Measurements from ENCODE around the gene LRP6.

LRP6 gene

DNA sequence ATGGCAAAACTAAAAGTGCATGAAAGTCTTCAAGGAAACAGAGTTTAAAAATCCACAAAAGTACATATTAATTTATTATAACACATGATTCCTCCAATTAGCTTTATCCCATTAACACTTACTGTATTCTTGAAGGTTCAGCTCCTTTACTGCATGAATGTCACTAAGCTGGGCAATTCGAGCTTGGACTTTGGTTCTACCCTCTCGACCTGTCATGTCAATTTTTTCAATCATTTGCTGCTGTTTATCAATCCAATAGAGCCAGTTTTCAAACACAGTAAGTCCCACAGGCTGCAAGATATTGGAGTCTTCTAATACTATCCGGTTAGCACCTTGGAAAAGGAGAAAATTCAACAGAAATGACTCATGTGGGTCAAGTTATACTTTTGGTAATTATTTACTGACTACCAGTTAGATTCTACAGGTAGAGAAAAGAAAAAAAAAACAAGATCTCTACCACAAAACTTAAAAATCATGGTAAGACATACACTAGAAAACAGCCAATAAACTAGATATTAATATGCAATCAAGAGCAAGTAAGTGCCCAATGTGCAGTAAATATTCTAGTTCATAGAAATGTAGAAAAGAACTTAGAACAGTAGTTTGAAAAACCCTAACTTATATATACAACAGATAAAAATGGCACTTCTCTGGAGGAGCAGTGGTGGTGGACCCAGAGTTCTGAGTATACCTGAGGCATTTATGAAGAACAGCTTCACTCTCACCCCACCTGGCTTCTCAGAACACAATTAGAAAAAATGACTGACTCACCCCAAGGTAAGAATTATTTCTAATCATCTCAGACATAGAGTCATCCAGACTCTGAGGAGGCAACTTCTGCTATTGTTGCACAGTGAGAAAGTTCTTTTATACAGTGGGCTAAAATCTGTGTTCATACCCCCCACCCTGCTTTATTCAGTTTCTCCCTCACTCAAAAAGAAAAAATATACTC, 128.4 kb downstream of the LRP6 start:
- ATAC-seq (ENCODE audit: low read depth) (no peak), DNase-seq (ENCODE audit: low spot score) (no peak)
- Histone ChIP-seq H3K4me3 (ENCODE audit: severe bottlenecking) (no peak overlapping the region), H3K36me3 (ENCODE audit: low read depth) (no peaks in the 10 kb centered on the region), H3K9me3 (ENCODE audit: severe bottlenecking) (no peaks in the 10 kb centered on the region), H3K27me3 (ENCODE audit: insufficient read depth, poor library complexity, severe bottlenecking) (no peaks in the 10 kb centered on the region), H3K27ac (ENCODE audit: poor library complexity, severe bottlenecking) (no peak overlapping the region), H3K4me1 (ENCODE audit: insufficient read depth, poor library complexity, severe bottlenecking) (no peaks in the 10 kb centered on the region)
- TF ChIP-seq, protein P1, sequence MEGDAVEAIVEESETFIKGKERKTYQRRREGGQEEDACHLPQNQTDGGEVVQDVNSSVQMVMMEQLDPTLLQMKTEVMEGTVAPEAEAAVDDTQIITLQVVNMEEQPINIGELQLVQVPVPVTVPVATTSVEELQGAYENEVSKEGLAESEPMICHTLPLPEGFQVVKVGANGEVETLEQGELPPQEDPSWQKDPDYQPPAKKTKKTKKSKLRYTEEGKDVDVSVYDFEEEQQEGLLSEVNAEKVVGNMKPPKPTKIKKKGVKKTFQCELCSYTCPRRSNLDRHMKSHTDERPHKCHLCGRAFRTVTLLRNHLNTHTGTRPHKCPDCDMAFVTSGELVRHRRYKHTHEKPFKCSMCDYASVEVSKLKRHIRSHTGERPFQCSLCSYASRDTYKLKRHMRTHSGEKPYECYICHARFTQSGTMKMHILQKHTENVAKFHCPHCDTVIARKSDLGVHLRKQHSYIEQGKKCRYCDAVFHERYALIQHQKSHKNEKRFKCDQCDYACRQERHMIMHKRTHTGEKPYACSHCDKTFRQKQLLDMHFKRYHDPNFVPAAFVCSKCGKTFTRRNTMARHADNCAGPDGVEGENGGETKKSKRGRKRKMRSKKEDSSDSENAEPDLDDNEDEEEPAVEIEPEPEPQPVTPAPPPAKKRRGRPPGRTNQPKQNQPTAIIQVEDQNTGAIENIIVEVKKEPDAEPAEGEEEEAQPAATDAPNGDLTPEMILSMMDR (IDR thresholded peaks at IDR 0.05; ENCODE audit: poor library complexity, severe bottlenecking): no peak

DNA sequence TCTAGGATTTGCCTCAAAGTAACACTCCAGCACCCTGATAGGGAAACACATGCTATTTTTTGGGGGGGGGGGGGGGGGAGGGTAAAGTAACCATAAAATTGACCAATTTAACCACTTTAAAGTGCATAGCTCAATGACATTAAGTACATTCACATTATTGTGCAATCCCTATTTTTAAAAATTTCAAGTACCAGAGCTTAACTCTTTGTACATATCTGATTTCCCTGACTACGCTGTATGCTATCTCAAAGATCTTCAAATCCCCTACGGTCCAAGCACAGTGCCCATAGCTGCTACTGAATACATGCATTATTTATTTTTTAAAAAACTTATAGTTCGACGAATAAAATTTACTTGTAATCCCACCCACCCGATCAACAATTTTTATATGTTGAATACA, 133.1 kb downstream of the LRP6 start:
- ATAC-seq (ENCODE audit: low read depth) (no peak), DNase-seq (ENCODE audit: low spot score) (no peak)
- Histone ChIP-seq H3K4me3 (ENCODE audit: severe bottlenecking) (no peak overlapping the region), H3K9me3 (ENCODE audit: severe bottlenecking) (no peaks in the 10 kb centered on the region), H3K4me1 (ENCODE audit: insufficient read depth, poor library complexity, severe bottlenecking) (no peaks in the 10 kb centered on the region), H3K27ac (ENCODE audit: poor library complexity, severe bottlenecking) (no peak overlapping the region), H3K36me3 (ENCODE audit: low read depth) (0 out of 2 replicates have a peak, but pooled peaks cover 5% of the 10 kb centered on the region), H3K27me3 (ENCODE audit: insufficient read depth, poor library complexity, severe bottlenecking) (no peaks in the 10 kb centered on the region)
- TF ChIP-seq, protein P1 (IDR thresholded peaks at IDR 0.05; ENCODE audit: poor library complexity, severe bottlenecking): no peak

DNA sequence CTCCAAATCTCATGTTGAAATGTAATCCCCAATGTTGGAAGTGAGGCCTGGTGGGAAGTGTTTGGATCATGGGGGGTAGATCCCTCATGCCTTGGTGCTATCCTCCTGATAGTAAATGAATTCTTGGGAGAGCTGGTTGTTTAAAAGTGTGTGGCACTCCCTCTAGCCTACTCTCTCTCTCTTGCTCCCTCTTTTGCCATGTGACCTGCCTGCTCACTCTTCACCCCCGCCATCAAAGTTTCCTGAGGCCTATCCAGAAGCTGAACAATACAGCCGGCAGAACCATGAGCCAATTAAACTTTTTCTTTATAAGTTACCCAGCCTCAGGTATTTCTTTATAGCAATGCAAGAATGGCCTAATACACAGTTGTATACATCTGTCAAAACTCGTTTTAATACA, 133.6 kb downstream of the LRP6 start:
- H3K4me1 ChIP-seq (ENCODE audit: insufficient read depth, poor library complexity, severe bottlenecking): no peaks in the 10 kb centered on the region
- ATAC-seq (ENCODE audit: low read depth): no peak
- 0 out of 2 replicates have a peak, but pooled peaks cover 5% of the 10 kb centered on the region for H3K36me3 ChIP-seq (ENCODE audit: low read depth)
- no peak overlapping the region for H3K27ac ChIP-seq (ENCODE audit: poor library complexity, severe bottlenecking)
- TF ChIP-seq, protein P1 (IDR thresholded peaks at IDR 0.05; ENCODE audit: poor library complexity, severe bottlenecking): no peak
- no peak for DNase-seq (ENCODE audit: low spot score)
- H3K4me3 ChIP-seq (ENCODE audit: severe bottlenecking): no peak overlapping the region
- H3K9me3 ChIP-seq (ENCODE audit: severe bottlenecking): no peaks in the 10 kb centered on the region
- no peaks in the 10 kb centered on the region for H3K27me3 ChIP-seq (ENCODE audit: insufficient read depth, poor library complexity, severe bottlenecking)

DNA sequence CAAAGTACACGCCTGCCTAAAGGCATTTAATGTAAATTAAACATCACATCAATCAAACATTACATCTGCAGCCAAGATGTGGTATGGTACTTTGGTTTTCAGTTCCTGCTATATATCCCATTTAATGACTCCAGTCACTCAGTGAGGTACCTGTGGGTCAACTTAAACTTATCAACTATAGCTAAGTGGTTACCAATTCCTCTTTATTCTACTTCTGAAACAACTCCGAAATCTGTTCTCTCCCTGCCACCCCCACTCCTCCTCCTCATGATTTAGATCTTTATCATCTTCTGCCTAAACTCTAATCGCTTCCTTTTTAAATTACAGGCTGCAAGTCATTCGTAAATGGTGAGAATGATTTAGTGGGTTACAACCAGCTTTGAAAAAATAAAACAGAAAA, 138.2 kb downstream of the LRP6 start:
- Histone ChIP-seq H3K4me1 (ENCODE audit: insufficient read depth, poor library complexity, severe bottlenecking) (no peaks in the 10 kb centered on the region), H3K27me3 (ENCODE audit: insufficient read depth, poor library complexity, severe bottlenecking) (no peaks in the 10 kb centered on the region), H3K4me3 (ENCODE audit: severe bottlenecking) (no peak overlapping the region), H3K9me3 (ENCODE audit: severe bottlenecking) (no peaks in the 10 kb centered on the region), H3K27ac (ENCODE audit: poor library complexity, severe bottlenecking) (no peak overlapping the region), H3K36me3 (ENCODE audit: low read depth) (0 out of 2 replicates have a peak, but pooled peaks cover 8% of the 10 kb centered on the region)
- DNase-seq (ENCODE audit: low spot score) (no peak), ATAC-seq (ENCODE audit: low read depth) (no peak)
- TF ChIP-seq, protein P1 (IDR thresholded peaks at IDR 0.05; ENCODE audit: poor library complexity, severe bottlenecking): no peak

DNA sequence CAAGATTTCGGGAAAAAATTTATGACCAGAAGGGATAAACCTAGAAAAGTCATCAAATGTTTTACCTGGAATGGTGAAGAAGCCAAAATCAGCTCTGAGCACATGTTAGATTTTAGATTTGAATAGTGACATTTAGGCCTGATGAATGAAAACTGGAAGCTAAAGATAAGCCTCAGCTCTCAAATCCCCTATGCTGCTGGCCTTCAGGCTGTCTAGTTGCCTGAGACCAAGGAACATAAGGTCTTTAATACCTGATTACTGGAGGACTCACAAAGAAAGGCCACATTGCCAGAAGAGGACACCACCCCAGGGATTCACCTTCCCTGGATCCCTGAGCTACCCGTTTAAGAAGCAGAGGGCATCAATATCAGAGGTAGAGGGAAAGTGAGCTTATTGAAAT, 139.5 kb downstream of the LRP6 start:
- no peak for ATAC-seq (ENCODE audit: low read depth)
- H3K9me3 ChIP-seq (ENCODE audit: severe bottlenecking): no peaks in the 10 kb centered on the region
- no peak for DNase-seq (ENCODE audit: low spot score)
- H3K36me3 ChIP-seq (ENCODE audit: low read depth): 0 out of 2 replicates have a peak, but pooled peaks cover 8% of the 10 kb centered on the region
- H3K4me1 ChIP-seq (ENCODE audit: insufficient read depth, poor library complexity, severe bottlenecking): no peaks in the 10 kb centered on the region
- no peak overlapping the region for H3K4me3 ChIP-seq (ENCODE audit: severe bottlenecking)
- TF ChIP-seq, protein P1 (IDR thresholded peaks at IDR 0.05; ENCODE audit: poor library complexity, severe bottlenecking): no peak
- H3K27me3 ChIP-seq (ENCODE audit: insufficient read depth, poor library complexity, severe bottlenecking): no peaks in the 10 kb centered on the region
- H3K27ac ChIP-seq (ENCODE audit: poor library complexity, severe bottlenecking): no peak overlapping the region
